ENCODE results near the gene DKK1. TPM values are rescaled to one million over a fixed set of nuclear protein-coding genes. Genes with fewer than 3 reads are reported as not detected.

The DKK1 gene
- total RNA-seq, 2 experiments from 2014 or later = not detected

- no peak for DNase-seq
- Mint-ChIP-seq H3K4me3 (no peak overlapping the region), H3K27ac (no peak overlapping the region), H3K27me3 (peaks cover 68% of the 10 kb centered on the region), H3K9me3 (no peaks in the 10 kb centered on the region), H3K36me3 (ENCODE audit: low read depth) (no peaks in the 10 kb centered on the region), H3K4me1 (ENCODE audit: low read depth) (peaks cover 16% of the 10 kb centered on the region)
- POLR2A ChIA-PET = no interaction called here
- CTCF ChIA-PET = no interaction called here
- H3K27me3 ChIP-seq (ENCODE audit: control insufficient read depth in 1 of 2, insufficient read depth in 2 of 2, low read length in 2 of 2) = peaks cover 21 to 45% of the 10 kb centered on the region in 2 experiments
- intact Hi-C loops (cut with DNase I, micrococcal nuclease) = no loop called here
- peaks cover 0 to 13% of the 10 kb centered on the region in 2 experiments for H3K9me3 ChIP-seq (ENCODE audit: control insufficient read depth in 1 of 2, insufficient read depth in 1 of 2, low read length in 2 of 2)
- H3K36me3 ChIP-seq (ENCODE audit: insufficient read depth, low read length) = no peaks in the 10 kb centered on the region
- no peak overlapping the region for H3K4me3 ChIP-seq (ENCODE audit: low read length)
- TF ChIP-seq, protein P1, sequence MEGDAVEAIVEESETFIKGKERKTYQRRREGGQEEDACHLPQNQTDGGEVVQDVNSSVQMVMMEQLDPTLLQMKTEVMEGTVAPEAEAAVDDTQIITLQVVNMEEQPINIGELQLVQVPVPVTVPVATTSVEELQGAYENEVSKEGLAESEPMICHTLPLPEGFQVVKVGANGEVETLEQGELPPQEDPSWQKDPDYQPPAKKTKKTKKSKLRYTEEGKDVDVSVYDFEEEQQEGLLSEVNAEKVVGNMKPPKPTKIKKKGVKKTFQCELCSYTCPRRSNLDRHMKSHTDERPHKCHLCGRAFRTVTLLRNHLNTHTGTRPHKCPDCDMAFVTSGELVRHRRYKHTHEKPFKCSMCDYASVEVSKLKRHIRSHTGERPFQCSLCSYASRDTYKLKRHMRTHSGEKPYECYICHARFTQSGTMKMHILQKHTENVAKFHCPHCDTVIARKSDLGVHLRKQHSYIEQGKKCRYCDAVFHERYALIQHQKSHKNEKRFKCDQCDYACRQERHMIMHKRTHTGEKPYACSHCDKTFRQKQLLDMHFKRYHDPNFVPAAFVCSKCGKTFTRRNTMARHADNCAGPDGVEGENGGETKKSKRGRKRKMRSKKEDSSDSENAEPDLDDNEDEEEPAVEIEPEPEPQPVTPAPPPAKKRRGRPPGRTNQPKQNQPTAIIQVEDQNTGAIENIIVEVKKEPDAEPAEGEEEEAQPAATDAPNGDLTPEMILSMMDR (IDR thresholded peaks at IDR 0.05) = no peak
- no peak overlapping the region for H3K27ac ChIP-seq (ENCODE audit: low read depth in 1 of 2, low read length in 2 of 2)
- peaks cover 4% of the 10 kb centered on the region for H3K4me1 ChIP-seq (ENCODE audit: insufficient read depth, low read length)
- no peak for ATAC-seq (ENCODE audit: poor library complexity)
Observed at GRCh38 chr10:52316001-52316400, 1.9 kb downstream of the DKK1 start.

GRCh38 chr10:52316500-52316899, 2.4 kb downstream of the DKK1 start:
- intact Hi-C loops (cut with DNase I, micrococcal nuclease) = no loop called here
- no peak for DNase-seq

GRCh38 chr10:52318136-52318701, 4.1 kb downstream of the DKK1 start:
- H3K27ac Mint-ChIP-seq = no peak overlapping the region
- Histone ChIP-seq H3K4me1 (ENCODE audit: insufficient read depth, low read length) (peaks cover 4% of the 10 kb centered on the region), H3K27me3 (ENCODE audit: control insufficient read depth in 1 of 2, insufficient read depth in 2 of 2, low read length in 2 of 2) (peaks cover 19 to 31% of the 10 kb centered on the region in 2 experiments), H3K4me3 (ENCODE audit: low read length) (no peak overlapping the region), H3K9me3 (ENCODE audit: control insufficient read depth in 1 of 2, insufficient read depth in 1 of 2, low read length in 2 of 2) (peaks cover 0 to 13% of the 10 kb centered on the region in 2 experiments), H3K36me3 (ENCODE audit: insufficient read depth, low read length) (no peaks in the 10 kb centered on the region), H3K27ac (ENCODE audit: low read depth in 1 of 2, low read length in 2 of 2) (no peak overlapping the region)
- TF ChIP-seq, protein P1 (IDR thresholded peaks at IDR 0.05) = no peak
- peaks cover 12% of the 10 kb centered on the region for H3K4me1 Mint-ChIP-seq (ENCODE audit: low read depth)
- H3K9me3 Mint-ChIP-seq = no peaks in the 10 kb centered on the region
- CTCF ChIA-PET = no interaction called here
- intact Hi-C loops (cut with DNase I, micrococcal nuclease) = no loop called here
- H3K4me3 Mint-ChIP-seq = no peak overlapping the region
- POLR2A ChIA-PET = no interaction called here
- H3K27me3 Mint-ChIP-seq = peaks cover 47% of the 10 kb centered on the region
- ATAC-seq (ENCODE audit: poor library complexity) (no peak), DNase-seq (no peak)
- H3K36me3 Mint-ChIP-seq (ENCODE audit: low read depth) = no peaks in the 10 kb centered on the region

More at GRCh38 chr10:52316500-52316899, 2.4 kb downstream of the DKK1 start:
- peaks cover 16% of the 10 kb centered on the region for H3K4me1 Mint-ChIP-seq (ENCODE audit: low read depth)
- H3K4me3 Mint-ChIP-seq = no peak overlapping the region
- TF ChIP-seq, protein P1 (IDR thresholded peaks at IDR 0.05) = no peak
- Histone ChIP-seq H3K4me1 (ENCODE audit: insufficient read depth, low read length) (peaks cover 4% of the 10 kb centered on the region), H3K27me3 (ENCODE audit: control insufficient read depth in 1 of 2, insufficient read depth in 2 of 2, low read length in 2 of 2) (peaks cover 21 to 45% of the 10 kb centered on the region in 2 experiments), H3K36me3 (ENCODE audit: insufficient read depth, low read length) (no peaks in the 10 kb centered on the region), H3K9me3 (ENCODE audit: control insufficient read depth in 1 of 2, insufficient read depth in 1 of 2, low read length in 2 of 2) (peaks cover 0 to 13% of the 10 kb centered on the region in 2 experiments), H3K4me3 (ENCODE audit: low read length) (no peak overlapping the region), H3K27ac (ENCODE audit: low read depth in 1 of 2, low read length in 2 of 2) (no peak overlapping the region)
- H3K36me3 Mint-ChIP-seq (ENCODE audit: low read depth) = no peaks in the 10 kb centered on the region
- no peak overlapping the region for H3K27ac Mint-ChIP-seq
- ChIA-PET POLR2A (no interaction called here), CTCF (no interaction called here)
- ATAC-seq (ENCODE audit: poor library complexity) = no peak
- no peaks in the 10 kb centered on the region for H3K9me3 Mint-ChIP-seq
- peaks cover 63% of the 10 kb centered on the region for H3K27me3 Mint-ChIP-seq

Measured in CD4-positive, alpha-beta T cell (primary cell).